Stimulated activated CD4-positive, alpha-beta T cell treated with anti-CD3 and anti-CD28 coated beads, Interleukin-4, amount 100 ng/mL, for 24 hours (primary cell): Measurements from ENCODE around the gene STK38.
"Not testable (repeated sequence)": the region's sequence is repeated elsewhere in the genome, so short reads cannot be mapped to it uniquely, and the experiment has no call there.

Source experiments
- DNase-seq: peaks from one replicate; pipeline ENCODE4 v3.0.0-alpha.2; 2020

STK38 gene

GRCh38 chr6:36517408-36517807 lies 29.9 kb downstream of the STK38 start:
- no peak for DNase-seq

GRCh38 chr6:36516988-36517387 lies 30.3 kb downstream of the STK38 start:
- no peak for DNase-seq

- DNase-seq, result no peak
Measured at GRCh38 chr6:36516559-36516958, 30.7 kb downstream of the STK38 start.

- DNase-seq, result no peak
Measured at GRCh38 chr6:36515844-36516243, 31.4 kb downstream of the STK38 start.

- no peak for DNase-seq
Measured at GRCh38 chr6:36514554-36515456, 32.5 kb downstream of the STK38 start.

GRCh38 chr6:36510365-36510764 lies 36.9 kb downstream of the STK38 start:
- DNase-seq, result no peak

GRCh38 chr6:36508532-36508931 lies 38.7 kb downstream of the STK38 start:
- no peak for DNase-seq

GRCh38 chr6:36506611-36507010 lies 40.7 kb downstream of the STK38 start:
- DNase-seq, result no peak

- no peak for DNase-seq
Measured at GRCh38 chr6:36505744-36506534, 41.3 kb downstream of the STK38 start.

GRCh38 chr6:36504982-36505381 lies 42.3 kb downstream of the STK38 start:
- no peak for DNase-seq

GRCh38 chr6:36504181-36504580 lies 43.1 kb downstream of the STK38 start:
- no peak for DNase-seq

GRCh38 chr6:36501686-36502085 lies 45.6 kb downstream of the STK38 start:
- no peak for DNase-seq

GRCh38 chr6:36499918-36500317 lies 47.4 kb downstream of the STK38 start:
- DNase-seq, result no peak

GRCh38 chr6:36495086-36495485 lies 52.2 kb downstream of the STK38 start:
- no peak for DNase-seq

- DNase-seq, result no peak
Measured at GRCh38 chr6:36493859-36494258, 53.4 kb downstream of the STK38 start.

- DNase-seq, result no peak
Measured at GRCh38 chr6:36493319-36493718, 54.0 kb downstream of the STK38 start.

GRCh38 chr6:36492621-36493020 lies 54.7 kb downstream of the STK38 start:
- DNase-seq, result no peak

- no peak for DNase-seq
Measured at GRCh38 chr6:36492092-36492491, 55.2 kb downstream of the STK38 start.

- no peak for DNase-seq
Measured at GRCh38 chr6:36491378-36491965, 55.8 kb downstream of the STK38 start.

- DNase-seq, result no peak
Measured at GRCh38 chr6:36489426-36489825, 57.9 kb downstream of the STK38 start.

GRCh38 chr6:36488221-36488620 lies 59.1 kb downstream of the STK38 start:
- no peak for DNase-seq

GRCh38 chr6:36487698-36488097 lies 59.6 kb downstream of the STK38 start:
- DNase-seq, result no peak

- no peak for DNase-seq
Measured at GRCh38 chr6:36484736-36485135, 62.5 kb downstream of the STK38 start.

GRCh38 chr6:36483326-36483725 lies 64.0 kb downstream of the STK38 start:
- DNase-seq, result not testable (repeated sequence)
